RWPE1 (cell line): ENCODE data around the gene SRRM3.
A peak's percentile ranks its signal among the peaks of the same experiment; 100 is the strongest.

Experiments
- CTCF ChIA-PET: fragments of 350-600 bp; sonication (Branson Sonifier 250); formaldehyde crosslinking; extraction: SDS; loops from one replicate; lab custom pipeline; 2021; lab: Yijun Ruan, JAX
- POLR2A ChIA-PET: fragments of 400-600 bp; formaldehyde crosslinking; extraction: SDS; loops from one replicate; lab custom pipeline; 2020; ENCODE audit warnings: antibody characterized with exemption; ENCODE audit not compliant: low non-redundant PET; lab: Yijun Ruan, JAX
- DNase-seq: peaks from one replicate; pipeline ENCODE4 v3.0.0; 2012; ENCODE audit warnings: low spot score
- H3K27ac ChIP-seq: fragments of 450-650 bp; 2 replicates; pipeline ENCODE4 v1.5.1; 2017
- CTCF ChIP-seq: fragments of 450-650 bp; conservative IDR thresholded peaks from 2 replicates; pipeline ENCODE4 v1.5.1; 2017; ENCODE audit warnings: low read depth, mild to moderate bottlenecking

The SRRM3 gene

GRCh38 chr7:76328389-76328788 lies 126.7 kb downstream of the SRRM3 start:
- no peak for DNase-seq
- TF ChIP-seq CTCF: no peak
- POLR2A ChIA-PET: no interaction called here
- H3K27ac ChIP-seq: peak overlapping the region; percentile 37; the same call in 1 of the 2 replicates
- CTCF ChIA-PET: interaction anchor here (0.6 kb wide), 1 partner anchor 14 kb away, joined by 5 read pairs; no protein-coding TSS in a partner anchor

GRCh38 chr7:76329479-76329878 lies 127.8 kb downstream of the SRRM3 start:
- TF ChIP-seq CTCF: no peak
- H3K27ac ChIP-seq: peak overlapping the region; percentile 3
- DNase-seq: no peak
- ChIA-PET POLR2A (no interaction called here), CTCF (no interaction called here)

GRCh38 chr7:76330261-76330660 lies 128.6 kb downstream of the SRRM3 start:
- H3K27ac ChIP-seq: peak overlapping the region; percentile 3; the same call in 1 of the 2 replicates
- no peak for TF ChIP-seq CTCF
- no peak for DNase-seq
- POLR2A ChIA-PET: no interaction called here
- CTCF ChIA-PET: no interaction called here

GRCh38 chr7:76330673-76331072 lies 129.0 kb downstream of the SRRM3 start:
- no peak overlapping the region for H3K27ac ChIP-seq
- TF ChIP-seq CTCF: no peak
- ChIA-PET CTCF (no interaction called here), POLR2A (no interaction called here)
- DNase-seq: no peak

GRCh38 chr7:76332078-76332477 lies 130.4 kb downstream of the SRRM3 start:
- DNase-seq: no peak
- no peak overlapping the region for H3K27ac ChIP-seq
- POLR2A ChIA-PET: no interaction called here
- CTCF ChIA-PET: no interaction called here
- TF ChIP-seq CTCF: no peak

GRCh38 chr7:76333511-76334101 lies 131.9 kb downstream of the SRRM3 start:
- ChIA-PET CTCF (no interaction called here), POLR2A (no interaction called here)
- no peak for DNase-seq
- TF ChIP-seq CTCF: no peak
- peak overlapping the region; percentile 52 for H3K27ac ChIP-seq
